DND-41 (cell line): ENCODE measurements around the gene FMNL3.
A peak's percentile ranks its signal among the peaks of the same experiment; 100 is the strongest.

Experiments
- ATAC-seq: fragments of 200-7000 bp; cut with Tn5 transposase; 3 replicates; pipeline ENCODE4 v1.9.1; 2021; ENCODE audit warnings: low read depth; ENCODE audit not compliant: insufficient read depth
- DNase-seq: peaks from one replicate; pipeline ENCODE4 v3.0.0-alpha.2; 2020
- H2AFZ ChIP-seq: 2 replicates; pipeline ENCODE4 v1.6.0; 2012; ENCODE audit warnings: low read depth, low read length
- H3K27ac ChIP-seq: 2 replicates; pipeline ENCODE4 v1.5.1; 2012; ENCODE audit warnings: low read length, inconsistent platforms
- H3K27me3 ChIP-seq: fragments of 200-600 bp; sonication (generic); 2 replicates; pipeline ENCODE4 v1.6.0; 2012; ENCODE audit warnings: low read length, mild to moderate bottlenecking, inconsistent platforms; ENCODE audit not compliant: insufficient read depth, poor library complexity
- H3K36me3 ChIP-seq: 2 replicates; pipeline ENCODE4 v1.5.1; 2012; ENCODE audit warnings: low read length, inconsistent platforms; ENCODE audit not compliant: insufficient read depth
- H3K4me1 ChIP-seq: 2 replicates; pipeline ENCODE4 v1.5.1; 2012; ENCODE audit warnings: mild to moderate bottlenecking, low read length; ENCODE audit not compliant: insufficient read depth
- H3K4me2 ChIP-seq: 2 replicates; pipeline ENCODE4 v1.6.0; 2012; ENCODE audit warnings: mild to moderate bottlenecking, moderate library complexity, low read length, inconsistent platforms; ENCODE audit not compliant: insufficient read depth
- H3K4me3 ChIP-seq, 2 experiments: fragments of 200-600 bp in 1 of 2; shearing (Covaris generic) in 1 of 2; 2 replicates each; pipeline ENCODE4 v1.5.1; 2012 to 2016; ENCODE audit warnings: inconsistent platforms in 2 of 2, low read length in 2 of 2, mild to moderate bottlenecking in 2 of 2, low read depth in 1 of 2, moderate library complexity in 1 of 2
- H3K79me2 ChIP-seq: 2 replicates; pipeline ENCODE4 v1.6.0; 2012; ENCODE audit warnings: low read length, inconsistent platforms; ENCODE audit not compliant: insufficient read depth
- H3K9ac ChIP-seq: 2 replicates; pipeline ENCODE4 v1.6.0; 2012; ENCODE audit warnings: low read depth, mild to moderate bottlenecking, inconsistent platforms, low read length, moderate library complexity
- H3K9me3 ChIP-seq: 2 replicates; pipeline ENCODE4 v1.5.1; 2012; ENCODE audit warnings: low read length, moderate library complexity, mild to moderate bottlenecking, inconsistent platforms; ENCODE audit not compliant: insufficient read depth, severe bottlenecking
- H4K20me1 ChIP-seq: 2 replicates; pipeline ENCODE4 v1.6.0; 2012; ENCODE audit warnings: low read length; ENCODE audit not compliant: insufficient read depth
- CTCF ChIP-seq: IDR thresholded peaks from 2 replicates; pipeline ENCODE4 v1.5.1; 2012; ENCODE audit warnings: borderline replicate concordance, low read length, moderate library complexity, mild to moderate bottlenecking; ENCODE audit not compliant: poor library complexity, severe bottlenecking; ENCODE audit errors: extremely low read depth
- EZH2 ChIP-seq: IDR thresholded peaks from 3 replicates; pipeline ENCODE4 v1.6.1; 2012; ENCODE audit warnings: borderline replicate concordance, low read depth, mild to moderate bottlenecking, moderate library complexity, low read length, inconsistent platforms; ENCODE audit not compliant: severe bottlenecking

Gene FMNL3

GRCh38 chr12:49707128-49707811 is at the start of gene FMNL3:
FMNL3 (minus strand) TSS chr12:49707405; CDS start chr12:49707180, 225 bp downstream.
- no peaks in the 10 kb centered on the region for H3K9me3 ChIP-seq
- TF ChIP-seq CTCF: peak; percentile 98
- TF ChIP-seq EZH2: no peak
- H3K9ac ChIP-seq: peak within 1 kb of the TSS; percentile 88
- peak within 1 kb of the TSS; percentile 74 to 85 for H3K4me3 ChIP-seq
- peaks cover 33% of the 10 kb centered on the region for H3K4me1 ChIP-seq
- H4K20me1 ChIP-seq: 0 out of 2 replicates have a peak, but pooled peaks cover 8% of the 10 kb centered on the region
- peak within 1 kb of the TSS; percentile 68 for H3K27ac ChIP-seq
- peak within 1 kb of the TSS; percentile 77 for H2AFZ ChIP-seq
- peaks cover 43% of the 10 kb centered on the region for H3K79me2 ChIP-seq
- no peaks in the 10 kb centered on the region for H3K36me3 ChIP-seq
- H3K4me2 ChIP-seq: peak within 1 kb of the TSS; percentile 79
- H3K27me3 ChIP-seq: peaks cover 5% of the 10 kb centered on the region
- ATAC-seq: peak; percentile 91
- DNase-seq: peak; percentile 98

GRCh38 chr12:49750996-49751393 is 43.8 kb upstream of the FMNL3 start:
- Histone ChIP-seq H3K9ac (no peak overlapping the region), H3K27ac (no peak overlapping the region), H3K79me2 (peaks cover 94% of the 10 kb centered on the region), H3K4me1 (peaks cover 23% of the 10 kb centered on the region), H3K9me3 (no peaks in the 10 kb centered on the region), H4K20me1 (peaks cover 85% of the 10 kb centered on the region), H3K36me3 (peaks cover 79% of the 10 kb centered on the region), H3K4me3 (no peak overlapping the region), H3K4me2 (no peak overlapping the region), H2AFZ (no peak overlapping the region), H3K27me3 (no peaks in the 10 kb centered on the region)
- no peak for TF ChIP-seq EZH2
- DNase-seq (no peak), ATAC-seq (no peak)

- TF ChIP-seq CTCF (peak; percentile 20), EZH2 (no peak)
- Histone ChIP-seq H3K4me1 (peaks cover 23% of the 10 kb centered on the region), H2AFZ (no peak overlapping the region), H3K4me2 (no peak overlapping the region), H3K27me3 (no peaks in the 10 kb centered on the region), H3K9ac (no peak overlapping the region; the same call in 1 of the 2 replicates), H3K36me3 (peaks cover 72% of the 10 kb centered on the region), H3K9me3 (no peaks in the 10 kb centered on the region), H3K79me2 (peaks cover 98% of the 10 kb centered on the region), H4K20me1 (peaks cover 88% of the 10 kb centered on the region), H3K27ac (no peak overlapping the region), H3K4me3 (no peak overlapping the region)
- DNase-seq: peak; percentile 44
- peak; percentile 82 for ATAC-seq
Measured at GRCh38 chr12:49750027-49750995, 43.1 kb upstream of the FMNL3 start.
